ENCODE measurements around the gene OCRL. TPM values are rescaled to one million over a fixed set of nuclear protein-coding genes. Genes with fewer than 3 reads are reported as not detected.

The OCRL gene
- total and polyA plus RNA-seq, 4 donors, result 3.1 to 13.1 (median 5.7) TPM

GRCh38 chrX:129544780-129545179 lies 4.7 kb downstream of the OCRL start:
- WGBS, result 97% methylated on average over 2 of the region's 2 CpGs

More at GRCh38 chrX:129544780-129545179, 4.7 kb downstream of the OCRL start:
- Histone ChIP-seq H3K4me1 (ENCODE audit: control insufficient read depth in 4 of 4, insufficient read depth in 4 of 4, low read length in 3 of 4) (peaks cover 0 to 11% (median 5%) of the 10 kb centered on the region in 4 donors), H3K36me3 (ENCODE audit: control insufficient read depth in 4 of 4, insufficient read depth in 3 of 4, low read depth in 1 of 4, low read length in 3 of 4) (no peaks in the 10 kb centered on the region), H3K27me3 (ENCODE audit: control insufficient read depth in 4 of 4, insufficient read depth in 4 of 4, low read length in 3 of 4) (no peaks in the 10 kb centered on the region), H3K27ac (ENCODE audit: low read depth in 1 of 2, low read length in 2 of 2) (no peak overlapping the region), H3K9ac (ENCODE audit: low read depth in 1 of 2, low read length in 2 of 2) (no peak overlapping the region), H3K9me3 (ENCODE audit: control insufficient read depth in 4 of 4, low read length in 3 of 4) (no peaks in the 10 kb centered on the region), H3K4me3 (ENCODE audit: low read depth in 1 of 3, low read length in 3 of 3) (no peak overlapping the region)
- TF ChIP-seq HNF4A (conservative IDR thresholded peaks at IDR 0.05), result no peak
- TF ChIP-seq FOXA1 (IDR thresholded peaks at IDR 0.05), result no peak
- TF ChIP-seq SP1 (IDR thresholded peaks at IDR 0.05), result no peak
- no peak for TF ChIP-seq JUND (IDR thresholded peaks at IDR 0.05)
- TF ChIP-seq, protein P1, sequence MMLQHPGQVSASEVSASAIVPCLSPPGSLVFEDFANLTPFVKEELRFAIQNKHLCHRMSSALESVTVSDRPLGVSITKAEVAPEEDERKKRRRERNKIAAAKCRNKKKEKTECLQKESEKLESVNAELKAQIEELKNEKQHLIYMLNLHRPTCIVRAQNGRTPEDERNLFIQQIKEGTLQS (IDR thresholded peaks at IDR 0.05), result no peak
- TF ChIP-seq ZBTB33 (IDR thresholded peaks at IDR 0.05), result no peak
- no peak for TF ChIP-seq FOXA2 (IDR thresholded peaks at IDR 0.05)
- TF ChIP-seq, protein P2, sequence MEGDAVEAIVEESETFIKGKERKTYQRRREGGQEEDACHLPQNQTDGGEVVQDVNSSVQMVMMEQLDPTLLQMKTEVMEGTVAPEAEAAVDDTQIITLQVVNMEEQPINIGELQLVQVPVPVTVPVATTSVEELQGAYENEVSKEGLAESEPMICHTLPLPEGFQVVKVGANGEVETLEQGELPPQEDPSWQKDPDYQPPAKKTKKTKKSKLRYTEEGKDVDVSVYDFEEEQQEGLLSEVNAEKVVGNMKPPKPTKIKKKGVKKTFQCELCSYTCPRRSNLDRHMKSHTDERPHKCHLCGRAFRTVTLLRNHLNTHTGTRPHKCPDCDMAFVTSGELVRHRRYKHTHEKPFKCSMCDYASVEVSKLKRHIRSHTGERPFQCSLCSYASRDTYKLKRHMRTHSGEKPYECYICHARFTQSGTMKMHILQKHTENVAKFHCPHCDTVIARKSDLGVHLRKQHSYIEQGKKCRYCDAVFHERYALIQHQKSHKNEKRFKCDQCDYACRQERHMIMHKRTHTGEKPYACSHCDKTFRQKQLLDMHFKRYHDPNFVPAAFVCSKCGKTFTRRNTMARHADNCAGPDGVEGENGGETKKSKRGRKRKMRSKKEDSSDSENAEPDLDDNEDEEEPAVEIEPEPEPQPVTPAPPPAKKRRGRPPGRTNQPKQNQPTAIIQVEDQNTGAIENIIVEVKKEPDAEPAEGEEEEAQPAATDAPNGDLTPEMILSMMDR (IDR thresholded peaks at IDR 0.05; ENCODE audit: low read depth, low read length, missing input control), result no peak
- TF ChIP-seq MAX (IDR thresholded peaks at IDR 0.05), result no peak
- TF ChIP-seq GABPA (IDR thresholded peaks at IDR 0.05 in 1 of 2, conservative IDR thresholded peaks at IDR 0.05 in 1 of 2), result no peak
- no peak for TF ChIP-seq REST (IDR thresholded peaks at IDR 0.05)
- no peak for TF ChIP-seq RAD21 (IDR thresholded peaks at IDR 0.05)
- no peak for TF ChIP-seq NR2F2 (IDR thresholded peaks at IDR 0.05)
- DNase-seq (ENCODE audit: low spot score), result no peak
